HCT116 (cell line): Measurements from ENCODE around the gene SRGAP2. TPM values are rescaled to one million over a fixed set of nuclear protein-coding genes. Genes with fewer than 3 reads are reported as not detected.
"Not testable (repeated sequence)": the region's sequence is repeated elsewhere in the genome, so short reads cannot be mapped to it uniquely, and the experiment has no call there.

Experiments
- ATAC-seq: fragments of 200-7000 bp; cut with Tn5 transposase; 2 replicates; pipeline ENCODE4 v1.9.1; 2020; ENCODE audit warnings: mild to moderate bottlenecking, moderate library complexity
- BruUV-seq: library from RNA; stranded (reverse); fragments of 400-500 nt; replicated peaks from 2 replicates; lab custom pipeline; 2021; lab: Mats Ljungman, UMichigan
- CTCF ChIA-PET: fragments of 300-600 bp; sonication (Branson Sonifier 250); formaldehyde crosslinking; loops from one replicate; lab custom pipeline; 2021; ENCODE audit warnings: antibody characterized with exemption; lab: Charles Lee
- POLR2A ChIA-PET: fragments of 300-600, 350-600 bp; sonication (Branson Sonifier 250); formaldehyde crosslinking; loops from one replicate; lab custom pipeline; 2021; ENCODE audit warnings: antibody characterized with exemption; lab: Charles Lee
- RAD21 ChIA-PET, 2 experiments: fragments of 300-600 bp; sonication (Branson Sonifier 250); formaldehyde crosslinking; loops; one replicate each; lab custom pipeline; 2023; ENCODE audit warnings: low total read pairs in 2 of 2; ENCODE audit not compliant: uncharacterized antibody in 2 of 2, unreplicated experiment in 2 of 2, low non-redundant PET in 1 of 2; lab: Charles Lee
- DNase-seq: peaks from one replicate; pipeline ENCODE4 v3.0.0-alpha.2; 2010; ENCODE audit warnings: low read depth, low spot score
- H2AFZ ChIP-seq: fragments of 200-600 bp; shearing (Covaris generic), sonication (generic); 2 replicates; pipeline ENCODE4 v1.6.1; 2017; ENCODE audit warnings: low read depth, mixed run types, mixed read lengths, antibody characterized with exemption, low read length; ENCODE audit not compliant: poor library complexity, severe bottlenecking
- H3K27ac ChIP-seq: 2 replicates; pipeline ENCODE4 v1.5.1; 2012; ENCODE audit warnings: low read depth, low read length
- H3K27me3 ChIP-seq: fragments of 200-600 bp; sonication (generic); 2 replicates; pipeline ENCODE4 v1.6.1; 2016; ENCODE audit warnings: mixed run types, low read length, mixed read lengths; ENCODE audit not compliant: insufficient read depth
- H3K36me3 ChIP-seq, 2 experiments: fragments of 200-500 bp in 1 of 2; fragments of 200-600 bp in 1 of 2; sonication (Bioruptor generic) in 1 of 2; sonication (generic) in 1 of 2; 2 replicates each; pipeline versions ENCODE4 v1.5.1 to v1.6.1; 2014 to 2016; ENCODE audit warnings: low read length in 2 of 2, inconsistent platforms in 1 of 2, mixed read lengths in 1 of 2, mixed run types in 1 of 2; ENCODE audit not compliant: insufficient read depth in 2 of 2, control insufficient read depth in 1 of 2
- H3K4me1 ChIP-seq, 2 experiments: fragments of 200-600 bp in 1 of 2; sonication (generic) in 1 of 2; 2 replicates each; pipeline versions ENCODE4 v1.5.1 to v1.6.1; 2012 to 2017; ENCODE audit warnings: low read length in 2 of 2, inconsistent platforms in 1 of 2, mild to moderate bottlenecking in 1 of 2, mixed read lengths in 1 of 2, mixed run types in 1 of 2, moderate library complexity in 1 of 2; ENCODE audit not compliant: insufficient read depth in 2 of 2, control insufficient read depth in 1 of 2
- H3K4me2 ChIP-seq: fragments of 200-600 bp; sonication (generic); 2 replicates; pipeline ENCODE4 v1.6.1; 2017; ENCODE audit warnings: mixed run types, low read length, mixed read lengths
- H3K4me3 ChIP-seq, 2 experiments: fragments of 200-600 bp in 1 of 2; sonication (generic) in 1 of 2; replicated peaks in 1 of 2; 2 replicates each; pipeline ENCODE4 v1.5.1; 2011 to 2016; ENCODE audit warnings: low read length in 2 of 2, control low read depth in 1 of 2, low read depth in 1 of 2, mild to moderate bottlenecking in 1 of 2, mixed read lengths in 1 of 2, mixed run types in 1 of 2
- H3K79me2 ChIP-seq: fragments of 200-600 bp; sonication (generic); 2 replicates; pipeline ENCODE4 v1.6.1; 2017; ENCODE audit warnings: mild to moderate bottlenecking, mixed run types, low read length, moderate library complexity, mixed read lengths; ENCODE audit not compliant: insufficient read depth
- H3K9ac ChIP-seq: fragments of 200-600 bp; sonication (generic); 2 replicates; pipeline ENCODE4 v1.6.1; 2016; ENCODE audit warnings: low read length, mixed read lengths
- H3K9me2 ChIP-seq: fragments of 200-600 bp; sonication (generic), shearing (Covaris generic); 2 replicates; pipeline ENCODE4 v1.6.1; 2017; ENCODE audit warnings: mixed run types, mild to moderate bottlenecking, moderate library complexity; ENCODE audit not compliant: insufficient read depth
- H3K9me3 ChIP-seq, 2 experiments: fragments of 200-500 bp in 1 of 2; fragments of 200-600 bp in 1 of 2; sonication (Bioruptor generic) in 1 of 2; sonication (generic) in 1 of 2; 2 replicates each; pipeline ENCODE4 v1.6.1; 2014 to 2017; ENCODE audit warnings: low read length in 2 of 2, mixed read lengths in 2 of 2, inconsistent platforms in 1 of 2, low read depth in 1 of 2, mild to moderate bottlenecking in 1 of 2, mixed run types in 1 of 2, moderate library complexity in 1 of 2; ENCODE audit not compliant: control insufficient read depth in 1 of 2, insufficient read depth in 1 of 2
- H4K20me1 ChIP-seq: fragments of 200-600 bp; sonication (generic), shearing (Covaris generic); 2 replicates; pipeline ENCODE4 v1.6.1; 2017; ENCODE audit warnings: mixed run types, mild to moderate bottlenecking, moderate library complexity; ENCODE audit not compliant: insufficient read depth
- intact Hi-C: fragments of 100-400 bp; cut with micrococcal nuclease; formaldehyde crosslinking; loops from 2 replicates; pipeline ENCODE4 v1.10.0; 2022
- total RNA-seq: library from RNA; stranded (reverse); gene quantifications from one replicate; pipeline ENCODE4 v1.2.1, GENCODE V29; 2021; ENCODE audit not compliant: unreplicated experiment

Gene SRGAP2
- total RNA-seq, 1 experiment from 2014 or later, result 58.2 TPM

- H3K9ac ChIP-seq, H2AFZ ChIP-seq, H4K20me1 ChIP-seq, ATAC-seq, BruUV-seq, H3K9me2 ChIP-seq, POLR2A ChIA-PET, H3K4me1 ChIP-seq, H3K4me3 ChIP-seq, H3K4me2 ChIP-seq, intact Hi-C loops, H3K36me3 ChIP-seq, DNase-seq, H3K27me3 ChIP-seq, H3K79me2 ChIP-seq, RAD21 ChIA-PET, H3K27ac ChIP-seq, H3K9me3 ChIP-seq, CTCF ChIA-PET: not testable (repeated sequence)
Measured at GRCh38 chr1:206225386-206225785, 22.0 kb downstream of the SRGAP2 start.

DNA sequence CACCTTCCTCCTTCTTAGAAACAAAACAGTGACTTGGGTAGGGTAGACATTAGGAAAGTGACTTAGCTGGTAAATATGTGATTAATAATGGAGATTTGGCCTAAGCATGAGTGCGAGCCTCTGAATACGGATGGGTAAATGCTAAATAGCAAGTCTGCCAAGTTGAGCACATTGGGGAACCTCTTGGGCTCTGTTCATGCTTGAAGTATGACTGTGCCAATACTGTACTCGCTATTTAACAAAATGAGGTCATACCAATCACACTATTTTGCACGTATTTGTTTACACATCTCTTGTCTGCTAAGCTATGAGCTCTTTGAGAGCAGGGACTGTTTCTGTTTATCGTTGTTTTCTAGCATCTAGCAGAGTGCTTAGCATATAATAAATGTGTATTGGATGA, 23.5 kb downstream of the SRGAP2 start:
- H3K9ac ChIP-seq, RAD21 ChIA-PET, H3K9me3 ChIP-seq, H3K9me2 ChIP-seq, H3K4me1 ChIP-seq, POLR2A ChIA-PET, ATAC-seq, H3K4me2 ChIP-seq, intact Hi-C loops, H3K4me3 ChIP-seq, H4K20me1 ChIP-seq, H3K27ac ChIP-seq, H3K79me2 ChIP-seq, CTCF ChIA-PET, H3K36me3 ChIP-seq, BruUV-seq, DNase-seq, H2AFZ ChIP-seq, H3K27me3 ChIP-seq: not testable (repeated sequence)

- H4K20me1 ChIP-seq, POLR2A ChIA-PET, H3K79me2 ChIP-seq, intact Hi-C loops, H3K4me1 ChIP-seq, H3K4me2 ChIP-seq, BruUV-seq, CTCF ChIA-PET, H3K9me2 ChIP-seq, H3K27ac ChIP-seq, H2AFZ ChIP-seq, H3K4me3 ChIP-seq, ATAC-seq, H3K27me3 ChIP-seq, H3K9me3 ChIP-seq, H3K9ac ChIP-seq, RAD21 ChIA-PET, DNase-seq, H3K36me3 ChIP-seq: not testable (repeated sequence)
Measured at GRCh38 chr1:206229286-206229685, 25.9 kb downstream of the SRGAP2 start.

- H3K27ac ChIP-seq, BruUV-seq, CTCF ChIA-PET, RAD21 ChIA-PET, H3K79me2 ChIP-seq, H3K9ac ChIP-seq, DNase-seq, H3K27me3 ChIP-seq, H3K9me3 ChIP-seq, H3K36me3 ChIP-seq, H3K4me3 ChIP-seq, H2AFZ ChIP-seq, H3K4me1 ChIP-seq, H3K4me2 ChIP-seq, POLR2A ChIA-PET, H4K20me1 ChIP-seq, ATAC-seq, H3K9me2 ChIP-seq, intact Hi-C loops: not testable (repeated sequence)
Measured at GRCh38 chr1:206231989-206232388, 28.6 kb downstream of the SRGAP2 start.
